ENCODE data around the gene PCSK1. TPM values are rescaled to one million over a fixed set of nuclear protein-coding genes. Genes with fewer than 3 reads are reported as not detected.

The PCSK1 gene
- total and polyA plus RNA-seq, 9 donors, result 0.08 to 2.3 (median 0.35) TPM

- TF ChIP-seq POLR2A (IDR thresholded peaks at IDR 0.05) (no peak), CTCF (IDR thresholded peaks at IDR 0.05) (no peak), EP300 (IDR thresholded peaks at IDR 0.05) (no peak)
- intact Hi-C loops (cut with DNase I), result no loop called here
- H3K27me3 ChIP-seq, result no peaks in the 10 kb centered on the region
- H3K9me3 ChIP-seq, result no peaks in the 10 kb centered on the region
- H3K36me3 ChIP-seq, result no peaks in the 10 kb centered on the region
- 66 to 74% (median 68%) methylated on average over 4 of the region's 4 CpGs for WGBS, 3 donors
- H3K4me3 ChIP-seq, result no peak overlapping the region
- no peak overlapping the region for H3K27ac ChIP-seq
- peaks cover 6% of the 10 kb centered on the region for H3K4me1 ChIP-seq (ENCODE audit: insufficient read depth)
- no peak for DNase-seq
These were observed 90.5 kb downstream of the PCSK1 start for GRCh38 chr5:96342581-96342980.

Other genes starting within 250 kb of the PCSK1 start
- gene CAST, start 229.1 kb upstream of the PCSK1 start, total RNA-seq, result 100 to 1,000 TPM; 119 to 218 (median 173) TPM
- gene CAST, start 229.1 kb upstream of the PCSK1 start, polyA plus RNA-seq, result 100 to 1,000 TPM in 1 of 2 donors, 10 to 100 TPM in 1; 61.2 to 276 TPM

Measured in ovary (tissue), 9 donors.